HepG2 (cell line): ENCODE results near the gene RMI2. TPM values are rescaled to one million over a fixed set of nuclear protein-coding genes. Genes with fewer than 3 reads are reported as not detected.

Source experiments
- ADNP ChIP-seq: sonication (generic); formaldehyde crosslinking; IDR thresholded peaks from 2 replicates; pipeline ENCODE4 v1.4.0; 2020; ENCODE audit warnings: missing genetic modification reagents
- ASH2L ChIP-seq: fragments of 300-600, 200-600 bp; sonication (generic); IDR thresholded peaks from 2 replicates; pipeline ENCODE4 v1.7.0; 2017; ENCODE audit warnings: low read depth, mild to moderate bottlenecking, moderate library complexity, mixed read lengths, low read length; ENCODE audit not compliant: insufficient read length
- ATM ChIP-seq: fragments of 450-650 bp; IDR thresholded peaks from 2 replicates; pipeline ENCODE4 v1.7.1; 2017; ENCODE audit warnings: mild to moderate bottlenecking, borderline replicate concordance
- DMTF1 ChIP-seq: sonication (generic); formaldehyde crosslinking; IDR thresholded peaks from 2 replicates; pipeline ENCODE4 v1.4.0; 2020; ENCODE audit warnings: mild to moderate bottlenecking, missing genetic modification reagents
- DPF2 ChIP-seq: sonication (generic); formaldehyde crosslinking; IDR thresholded peaks from 2 replicates; pipeline ENCODE4 v1.4.0; 2020; ENCODE audit warnings: mild to moderate bottlenecking, low read depth, missing genetic modification reagents, borderline replicate concordance
- HINFP ChIP-seq: sonication (generic); formaldehyde crosslinking; IDR thresholded peaks from 2 replicates; pipeline ENCODE4 v1.4.0; 2020; ENCODE audit warnings: low read depth, mild to moderate bottlenecking, missing genetic modification reagents
- KAT8 ChIP-seq: IDR thresholded peaks from 2 replicates; pipeline ENCODE4 v1.6.1; 2016; ENCODE audit warnings: missing genetic modification reagents, missing compliant biosample characterization
- KMT2A ChIP-seq: sonication (generic); formaldehyde crosslinking; IDR thresholded peaks from 2 replicates; pipeline ENCODE4 v1.4.0; 2020; ENCODE audit warnings: missing genetic modification reagents
- MAX ChIP-seq: IDR thresholded peaks from 2 replicates; pipeline ENCODE4 v1.6.1; 2012; ENCODE audit warnings: inconsistent platforms
- MTA1 ChIP-seq: sonication (generic); formaldehyde crosslinking; IDR thresholded peaks from 2 replicates; pipeline ENCODE4 v1.4.0; 2020; ENCODE audit warnings: missing genetic modification reagents, mild to moderate bottlenecking, borderline replicate concordance
- PAF1 ChIP-seq: IDR thresholded peaks from 2 replicates; pipeline ENCODE4 v1.6.1; 2016; ENCODE audit warnings: missing genetic modification reagents, missing compliant biosample characterization
- PLRG1 ChIP-seq: fragments of 450-650 bp; conservative IDR thresholded peaks from 2 replicates; pipeline ENCODE4 v1.6.1; 2016
- RCOR2 ChIP-seq: IDR thresholded peaks from 2 replicates; pipeline ENCODE4 v1.6.1; 2016; ENCODE audit warnings: missing biosample characterization, missing genetic modification reagents
- SMAD9 ChIP-seq: sonication (generic); formaldehyde crosslinking; IDR thresholded peaks from 2 replicates; pipeline ENCODE4 v1.5.1; 2020; ENCODE audit warnings: mild to moderate bottlenecking, missing genetic modification reagents
- SMYD3 ChIP-seq: sonication (generic); formaldehyde crosslinking; IDR thresholded peaks from 2 replicates; pipeline ENCODE4 v1.8.1; 2023; ENCODE audit warnings: mild to moderate bottlenecking, missing genetic modification reagents
- SP4 ChIP-seq: sonication (generic); formaldehyde crosslinking; IDR thresholded peaks from 2 replicates; pipeline ENCODE4 v1.8.1; 2023; ENCODE audit warnings: mild to moderate bottlenecking, missing genetic modification reagents
- TAF15 ChIP-seq: fragments of 200-400 bp; formaldehyde crosslinking; IDR thresholded peaks from one replicate; pipeline ENCODE4 v1.6.1; 2018; ENCODE audit warnings: mild to moderate bottlenecking, low read depth, low read length; ENCODE audit not compliant: poor library complexity, severe bottlenecking
- TEF ChIP-seq: sonication (generic); formaldehyde crosslinking; IDR thresholded peaks from 2 replicates; pipeline ENCODE4 v1.5.0; 2020; ENCODE audit warnings: missing genetic modification reagents
- ZBTB42 ChIP-seq: sonication (generic); formaldehyde crosslinking; IDR thresholded peaks from 2 replicates; pipeline ENCODE4 v1.5.0; 2020; ENCODE audit warnings: mild to moderate bottlenecking, missing genetic modification reagents
- ZNF10 ChIP-seq: sonication (generic); formaldehyde crosslinking; IDR thresholded peaks from 2 replicates; pipeline ENCODE4 v1.4.0; 2020; ENCODE audit warnings: mild to moderate bottlenecking, low read depth, missing genetic modification reagents, borderline replicate concordance
- ZNF207 ChIP-seq: fragments of 450-650 bp; IDR thresholded peaks from 2 replicates; pipeline ENCODE4 v1.6.1; 2016; ENCODE audit warnings: antibody characterized with exemption, borderline replicate concordance
- ZNF513 ChIP-seq: sonication (generic); formaldehyde crosslinking; conservative IDR thresholded peaks from 2 replicates; pipeline ENCODE4 v1.5.0; 2020; ENCODE audit warnings: missing genetic modification reagents
- ZNF703 ChIP-seq: sonication (generic); formaldehyde crosslinking; IDR thresholded peaks from 2 replicates; pipeline ENCODE4 v1.5.1; 2020; ENCODE audit warnings: missing genetic modification reagents, mild to moderate bottlenecking, moderate library complexity, borderline replicate concordance
- ZNF878 ChIP-seq: sonication (generic); formaldehyde crosslinking; IDR thresholded peaks from 2 replicates; pipeline ENCODE4 v1.8.1; 2023; ENCODE audit warnings: mild to moderate bottlenecking, missing genetic modification reagents, moderate library complexity
- polyA plus RNA-seq, 8 experiments: library from polyadenylated mRNA; depleted of rRNA in 3 of 8; stranded (reverse) in 7 of 8; unstranded in 1 of 8; fragments of >200 nt; fragmentation: Illumina TruSeq in 4 of 8; extraction: Trizol in 4 of 8; gene quantifications; 2 replicates each; pipeline versions ENCODE4 v1.2.1 to v1.2.3, GENCODE V29; 2011 to 2016; ENCODE audit warnings: low read depth in 4 of 8, missing spikeins in 1 of 8, mixed read lengths in 1 of 8; ENCODE audit not compliant: insufficient read depth in 1 of 8
- total RNA-seq, 5 experiments: library from RNA; depleted of rRNA; stranded (reverse); fragments of >200 nt; fragmentation: Illumina TruSeq; extraction: Trizol; gene quantifications; 2 replicates each; pipeline ENCODE4 v1.2.3, GENCODE V29; 2016; ENCODE audit warnings: low read depth in 1 of 5

The RMI2 gene
- total and polyA plus RNA-seq, 2 of the 13 experiments (the other 11 are each of a cell fraction or from before 2014, with no cell fraction given), result 24.5 to 55.7 TPM

GRCh38 chr16:11396241-11397048 lies 51.2 kb downstream of the RMI2 start (continued):
- TF ChIP-seq MAX (peak; percentile 53; the same call in 1 of the 2 replicates), KAT8 (CRISPR knock-in tag) (peak; percentile 80), ATM (no peak), ZNF513 (CRISPR knock-in tag) (no peak), ZNF703 (CRISPR knock-in tag) (no peak), SMAD9 (CRISPR knock-in tag) (no peak), SP4 (CRISPR knock-in tag) (peak; percentile 64; the same call in 1 of the 2 replicates), TAF15 (no peak), ZBTB42 (CRISPR knock-in tag) (peak; percentile 67; the same call in 1 of the 2 replicates), PLRG1 (no peak), ADNP (CRISPR knock-in tag) (no peak), TEF (CRISPR knock-in tag) (no peak), ASH2L (no peak), HINFP (no peak), RCOR2 (CRISPR knock-in tag) (0 out of 2 replicates have a peak, but pooled peaks have one; percentile 34), ZNF207 (no peak), PAF1 (CRISPR knock-in tag) (no peak), MTA1 (CRISPR knock-in tag) (0 out of 2 replicates have a peak, but pooled peaks have one; percentile 18), KMT2A (CRISPR knock-in tag) (peak; percentile 40; the same call in 1 of the 2 replicates), ZNF10 (CRISPR knock-in tag) (no peak), DPF2 (no peak), ZNF878 (CRISPR knock-in tag) (no peak), DMTF1 (CRISPR knock-in tag) (no peak), SMYD3 (no peak)
